Stimulated activated CD4-positive, alpha-beta T cell treated with anti-CD3 and anti-CD28 coated beads, Interleukin-2, amount 100 ng/mL, for 4 hours (primary cell): ENCODE data around the gene PSMB9.

ENCODE experiments used
- DNase-seq: peaks from one replicate; pipeline ENCODE4 v3.0.0-alpha.2; 2020; ENCODE audit warnings: low read depth

PSMB9 gene

GRCh38 chr6:32840604-32841246 lies 13.3 kb upstream of the PSMB9 start:
- no peak for DNase-seq

- DNase-seq = no peak
Observed at GRCh38 chr6:32842021-32842650, 11.9 kb upstream of the PSMB9 start.

DNA sequence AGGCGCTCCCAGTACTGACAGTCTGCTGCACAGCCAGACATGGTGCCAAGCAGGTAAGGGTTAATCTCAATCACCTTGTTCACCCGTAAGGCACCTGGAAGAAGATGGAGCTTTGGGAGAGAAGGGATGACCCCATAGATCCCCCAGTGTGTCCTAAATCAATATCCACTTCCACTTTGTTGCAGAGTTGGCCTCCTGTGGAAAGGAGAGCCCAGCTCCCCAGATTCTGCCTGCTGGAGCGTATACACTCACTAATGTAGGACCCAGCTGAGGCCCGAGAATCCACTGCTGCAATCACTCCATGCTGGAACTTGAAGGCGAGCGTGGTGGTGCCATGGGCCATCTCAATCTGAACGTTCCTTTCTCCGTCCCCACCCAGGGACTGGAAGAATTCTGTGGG lies 11.3 kb upstream of the PSMB9 start:
- DNase-seq = no peak

GRCh38 chr6:32843331-32843978 lies 10.5 kb upstream of the PSMB9 start:
- no peak for DNase-seq

DNA sequence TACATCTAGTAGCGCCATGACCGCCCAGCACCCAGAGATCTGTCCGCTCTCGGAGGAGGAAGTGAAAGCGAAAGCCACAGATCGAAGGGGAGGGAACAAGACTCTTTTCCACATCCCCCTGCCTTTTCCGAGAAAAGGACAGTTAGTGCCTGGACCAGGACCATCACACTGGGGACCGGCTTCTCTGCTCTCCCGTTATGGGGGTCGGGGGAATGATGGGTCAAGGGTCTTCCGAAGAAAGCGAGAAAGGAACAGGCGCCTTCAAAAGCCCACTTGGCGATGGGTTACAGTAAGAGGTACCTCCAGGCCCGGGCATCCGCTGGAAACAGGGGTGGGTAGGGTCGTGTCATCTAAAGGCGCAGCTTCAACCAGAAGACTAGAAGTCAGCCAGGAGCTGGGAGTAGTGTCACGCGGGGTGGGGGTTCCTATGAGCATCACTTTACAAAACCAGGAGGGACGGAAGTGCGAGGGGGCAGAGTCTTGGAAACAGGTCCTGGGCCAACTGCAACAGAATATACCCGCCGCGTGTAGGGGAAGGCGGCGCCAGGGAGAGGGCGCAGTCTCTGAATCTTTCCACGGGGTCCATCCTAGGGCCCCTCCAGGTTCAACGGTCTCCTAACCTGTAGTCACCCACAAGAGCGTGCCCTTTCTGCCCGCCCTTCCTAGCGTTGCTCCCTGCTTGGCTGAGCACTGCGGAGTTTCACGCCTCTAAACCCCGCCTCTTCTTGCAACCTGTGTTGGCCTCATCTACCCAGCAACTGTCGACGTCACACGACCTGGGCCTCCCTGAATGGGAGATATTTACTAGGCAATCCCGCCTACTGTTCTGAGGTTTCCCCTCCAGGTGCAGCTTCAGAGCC lies 9.8 kb upstream of the PSMB9 start, which contains the start of gene PSMB8:
TSS of gene PSMB8 (minus strand) at position 69 of the 860 bp plus-strand sequence. CDS start at position 18, 51 bp downstream.
- DNase-seq = peak; percentile 98

DNA sequence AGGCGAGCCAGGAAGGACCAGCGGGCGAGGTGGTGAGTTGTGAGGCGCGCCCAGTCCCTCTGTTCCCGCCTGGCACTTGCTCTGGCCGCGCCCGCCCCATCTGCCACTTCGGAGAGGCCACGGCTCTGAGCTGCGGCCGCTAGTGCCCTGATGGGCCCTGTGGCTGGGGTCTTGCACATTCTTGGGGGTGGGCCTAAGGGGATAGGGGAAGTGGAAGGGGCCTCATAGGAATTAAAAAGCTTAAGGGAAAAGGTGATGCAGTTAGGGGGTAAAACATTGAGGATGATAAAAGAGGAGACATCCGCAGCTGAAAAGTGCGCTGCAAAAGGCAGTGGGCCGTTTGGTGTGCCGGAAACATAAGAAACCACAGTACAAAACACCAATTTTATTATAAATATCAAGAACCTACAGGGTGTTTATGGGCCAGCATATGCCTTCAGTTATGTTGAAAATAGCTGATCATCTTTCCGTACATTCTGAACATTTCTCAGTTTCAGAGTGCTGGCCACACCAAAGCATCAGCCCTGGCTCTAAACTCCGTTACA lies 9.1 kb upstream of the PSMB9 start:
- no peak for DNase-seq

DNA sequence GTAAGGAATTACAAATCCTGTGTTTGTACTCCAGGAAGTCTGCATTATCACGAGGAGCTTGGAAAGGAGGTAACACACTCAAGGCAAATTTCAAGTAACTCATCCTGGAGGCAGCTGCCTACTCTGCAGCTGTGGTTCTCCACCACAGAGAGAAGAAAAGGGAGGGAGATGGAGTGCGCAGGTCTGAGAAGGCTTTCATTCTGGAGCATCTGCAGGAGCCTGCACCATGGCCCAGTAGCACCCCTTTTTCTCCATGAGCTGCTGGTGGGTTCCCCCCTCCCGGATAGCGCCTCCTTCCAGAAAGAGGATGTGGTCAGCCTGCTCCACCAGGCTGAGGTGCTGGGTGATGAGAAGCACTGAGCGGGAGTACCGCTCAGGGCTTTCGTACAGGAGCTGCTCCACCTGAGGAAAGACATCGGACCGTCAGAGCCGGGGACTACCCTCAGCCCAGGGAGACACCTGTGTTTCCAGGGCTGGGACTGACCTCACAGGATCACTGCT lies 8.6 kb upstream of the PSMB9 start:
- DNase-seq = no peak

DNA sequence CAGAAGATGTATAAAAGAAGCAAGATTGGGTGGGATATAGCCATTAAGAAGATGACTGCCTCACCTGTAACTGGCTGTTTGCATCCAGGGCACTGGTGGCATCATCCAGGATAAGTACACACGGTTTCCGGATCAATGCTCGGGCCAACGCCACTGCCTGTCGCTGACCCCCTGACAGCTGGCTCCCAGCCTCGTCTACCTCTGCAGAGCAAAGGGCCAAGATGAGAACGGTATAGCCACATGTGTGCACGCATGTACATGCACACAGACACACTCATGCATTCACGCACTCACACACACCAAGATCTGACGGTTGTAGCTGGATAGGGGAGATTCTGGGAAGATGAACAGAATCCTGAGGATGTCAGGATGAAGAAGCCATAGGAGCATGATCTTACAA lies 7.0 kb upstream of the PSMB9 start:
- no peak for DNase-seq

DNA sequence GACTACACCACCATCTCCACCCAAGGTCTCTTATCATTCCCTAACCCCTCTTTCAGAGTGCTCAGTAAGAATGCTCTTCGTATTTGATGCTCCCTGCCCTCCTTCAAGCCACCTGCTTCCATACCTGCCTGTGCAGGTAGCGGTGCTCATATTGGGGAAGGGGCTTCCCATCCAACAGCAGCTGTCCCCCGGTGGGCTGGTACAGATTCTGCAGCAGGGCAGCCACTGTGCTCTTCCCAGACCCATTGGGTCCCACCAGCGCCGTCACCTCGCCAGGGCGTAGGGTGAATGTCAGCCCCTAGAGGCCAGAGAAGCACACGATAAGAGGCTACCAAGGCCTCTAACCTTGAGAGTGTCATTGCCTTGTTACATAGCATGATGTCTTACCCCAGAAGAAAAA lies 6.2 kb upstream of the PSMB9 start:
- no peak for DNase-seq

DNA sequence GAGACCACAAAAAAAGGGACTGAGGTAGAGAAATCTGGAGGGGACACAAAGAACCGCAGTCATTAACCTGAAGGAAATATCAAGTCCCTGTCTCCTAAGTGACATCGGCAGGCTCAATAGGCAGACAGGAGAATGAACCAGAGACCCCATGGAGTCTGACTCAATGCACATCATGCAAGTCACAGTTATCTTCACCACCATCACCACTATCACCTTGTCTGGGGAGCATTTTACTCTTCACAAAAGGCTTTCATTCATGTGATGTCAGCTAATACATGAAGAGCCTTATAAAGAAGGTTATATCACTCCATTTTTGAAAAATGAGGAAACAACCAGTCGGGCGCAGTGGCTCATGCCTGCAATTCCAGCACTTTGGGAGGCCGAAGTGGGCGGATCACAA lies 4.9 kb upstream of the PSMB9 start:
- no peak for DNase-seq

- no peak for DNase-seq
Observed at GRCh38 chr6:32851025-32851424, 3.0 kb upstream of the PSMB9 start.

GRCh38 chr6:32852018-32852843 lies 1.8 kb upstream of the PSMB9 start:
- no peak for DNase-seq

DNA sequence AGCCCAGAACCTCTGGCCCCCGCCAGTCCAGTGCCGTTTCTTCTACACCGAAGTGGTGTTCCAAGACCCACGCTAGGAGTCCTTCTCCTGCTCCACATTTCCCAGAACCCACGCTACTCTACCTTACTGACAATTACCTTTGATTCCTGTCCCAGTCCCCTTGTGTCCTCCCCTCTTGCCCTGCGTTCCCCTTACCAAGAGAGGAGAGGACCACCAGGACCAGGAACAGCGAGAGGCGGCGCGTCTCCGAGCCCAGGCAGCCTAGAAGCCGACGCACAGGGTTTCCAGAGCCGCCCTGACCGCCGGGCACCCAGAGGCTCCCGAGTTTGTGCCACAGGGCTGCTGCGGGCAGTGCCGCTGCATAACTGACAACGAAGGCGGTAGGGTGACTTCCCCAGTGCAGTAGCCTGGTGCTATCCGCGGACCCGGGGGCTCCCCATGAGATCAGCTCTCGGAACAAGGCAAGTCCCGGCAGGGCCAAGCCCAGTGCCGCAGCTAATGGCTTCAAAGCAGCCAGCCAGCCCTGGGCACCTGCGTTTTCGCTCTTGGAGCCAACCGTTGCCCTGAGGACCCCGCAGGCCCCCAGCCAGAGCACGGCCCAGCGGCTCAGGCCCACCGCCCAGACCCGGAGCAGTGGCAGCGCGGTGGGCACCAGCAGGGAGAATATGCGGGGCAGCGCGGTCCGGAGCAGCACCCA lies 1.0 kb upstream of the PSMB9 start:
- DNase-seq = peak; percentile 41

DNA sequence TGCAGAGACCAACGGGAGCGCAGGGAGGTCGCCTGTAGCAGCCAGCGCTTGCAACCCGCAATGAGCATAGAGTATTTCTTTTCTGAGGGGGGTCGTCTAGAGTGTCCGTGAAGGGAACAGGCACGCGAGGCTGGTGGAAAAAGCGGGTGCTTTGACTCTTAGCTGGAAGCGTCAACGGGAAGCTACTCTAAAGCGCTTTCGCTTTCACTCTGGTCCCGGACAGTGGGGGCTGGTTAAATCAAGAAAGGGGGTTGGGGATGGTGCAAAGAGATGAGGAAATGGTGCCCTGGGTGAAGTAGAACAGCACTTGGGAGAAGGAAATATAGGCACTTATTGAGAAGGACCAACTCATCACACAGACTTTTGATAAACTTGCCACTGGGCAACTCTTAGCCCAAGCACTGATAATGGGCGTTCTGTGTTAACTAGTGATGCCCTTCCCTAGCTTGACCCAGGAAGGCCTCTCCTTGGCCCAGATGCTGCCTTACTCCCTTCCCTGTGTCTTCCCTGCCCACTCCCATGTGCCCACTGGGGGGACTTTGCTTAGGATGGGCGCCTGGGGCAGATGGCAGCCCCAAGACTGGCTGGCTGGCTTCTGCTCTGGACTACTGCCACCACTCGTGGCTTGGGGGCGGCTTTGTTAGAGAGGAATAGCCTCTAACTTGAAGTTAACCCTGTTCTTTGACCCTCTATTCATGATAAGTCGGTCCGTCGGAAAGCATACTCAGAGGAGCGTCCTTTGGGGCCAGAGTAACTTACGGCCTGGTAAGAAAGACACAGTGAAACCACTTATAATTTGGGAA lies 585 bp downstream of the PSMB9 start:
- DNase-seq = peak; percentile 73

DNA sequence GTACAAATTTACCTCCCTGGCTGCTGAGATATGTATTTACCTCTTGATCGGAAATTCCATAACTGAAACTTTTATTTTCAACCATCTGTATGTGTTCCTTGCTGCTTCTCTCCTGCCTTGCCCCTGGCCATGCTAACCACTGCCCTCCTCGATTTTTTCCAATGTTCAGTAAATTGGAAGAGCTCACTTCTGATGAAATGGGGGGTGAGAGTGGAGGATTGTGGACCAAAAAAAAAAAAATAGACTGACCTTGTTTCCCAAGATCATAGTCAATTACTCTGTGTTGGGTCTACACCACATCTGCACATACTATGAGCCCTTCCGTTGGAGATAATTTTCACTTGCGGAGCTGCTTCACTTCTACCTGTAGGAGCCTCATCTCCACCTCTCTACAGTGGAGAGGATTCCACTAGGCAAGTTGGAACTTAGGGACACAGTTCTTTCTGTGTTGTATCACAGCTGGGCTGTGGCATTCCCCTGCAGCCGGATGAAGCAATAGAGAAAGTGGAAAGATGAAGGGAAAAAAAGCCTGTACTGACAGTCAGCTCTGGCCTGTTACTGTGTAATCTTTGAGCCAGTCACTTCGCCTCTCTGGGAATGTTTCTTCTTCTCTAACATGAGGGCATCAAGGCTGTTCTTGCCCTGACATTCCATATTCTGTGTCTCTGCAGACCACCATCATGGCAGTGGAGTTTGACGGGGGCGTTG lies 1.6 kb downstream of the PSMB9 start:
- DNase-seq = no peak

DNA sequence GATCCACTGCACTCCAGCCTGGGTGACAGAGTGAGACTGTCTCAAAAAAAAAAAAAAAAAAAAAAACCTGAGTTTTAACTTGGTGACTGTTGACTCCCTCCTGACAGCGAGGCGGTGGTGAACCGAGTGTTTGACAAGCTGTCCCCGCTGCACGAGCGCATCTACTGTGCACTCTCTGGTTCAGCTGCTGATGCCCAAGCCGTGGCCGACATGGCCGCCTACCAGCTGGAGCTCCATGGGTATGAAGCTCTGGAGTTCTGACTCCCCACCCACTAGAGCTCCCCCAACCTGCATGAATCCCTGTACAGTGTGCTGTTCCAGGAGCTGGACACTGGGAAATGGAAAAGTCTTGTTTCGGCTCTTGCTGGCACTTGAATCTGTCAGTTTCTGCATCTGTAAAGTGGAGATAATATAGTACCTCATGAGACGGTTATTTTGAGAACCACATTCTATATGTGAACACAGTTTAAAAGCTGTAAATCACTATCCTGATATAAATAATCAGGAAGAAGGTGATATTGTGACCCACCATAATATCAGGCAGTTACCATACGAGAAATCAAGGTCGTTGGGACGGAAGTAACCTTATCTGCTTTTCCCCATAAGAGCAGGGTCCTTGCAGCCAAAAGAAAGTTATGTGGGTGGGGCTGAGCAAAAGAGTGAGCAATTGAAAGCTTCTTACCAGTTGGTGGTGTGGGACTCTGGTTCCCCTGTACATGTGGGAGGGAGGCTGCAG lies 3.3 kb downstream of the PSMB9 start:
- DNase-seq = no peak

- no peak for DNase-seq
Observed at GRCh38 chr6:32858194-32858593, 4.2 kb downstream of the PSMB9 start.

GRCh38 chr6:32860674-32861073 lies 6.7 kb downstream of the PSMB9 start:
- DNase-seq = no peak
